Breast epithelium (tissue), 3 donors: ENCODE results near the gene COG2.

ENCODE experiments used
- POLR2A ChIP-seq: fragments of 450-650 bp; IDR thresholded peaks from one replicate; pipeline ENCODE4 v1.6.1; 2016; ENCODE audit warnings: antibody characterized with exemption, mild to moderate bottlenecking, moderate library complexity
- POLR2AphosphoS5 ChIP-seq, 3 donors: sonication (generic); formaldehyde crosslinking; IDR thresholded peaks; one replicate each; pipeline ENCODE4 v1.6.1; 2017; ENCODE audit warnings: antibody characterized with exemption in 3 of 3
- TF ChIP-seq, protein P1 (sequence below), 3 donors: fragments of 450-650 bp; IDR thresholded peaks; one replicate each; pipeline ENCODE4 v1.5.1; 2016 to 2017; ENCODE audit warnings: antibody characterized with exemption in 3 of 3, mild to moderate bottlenecking in 3 of 3, moderate library complexity in 3 of 3

DNA sequence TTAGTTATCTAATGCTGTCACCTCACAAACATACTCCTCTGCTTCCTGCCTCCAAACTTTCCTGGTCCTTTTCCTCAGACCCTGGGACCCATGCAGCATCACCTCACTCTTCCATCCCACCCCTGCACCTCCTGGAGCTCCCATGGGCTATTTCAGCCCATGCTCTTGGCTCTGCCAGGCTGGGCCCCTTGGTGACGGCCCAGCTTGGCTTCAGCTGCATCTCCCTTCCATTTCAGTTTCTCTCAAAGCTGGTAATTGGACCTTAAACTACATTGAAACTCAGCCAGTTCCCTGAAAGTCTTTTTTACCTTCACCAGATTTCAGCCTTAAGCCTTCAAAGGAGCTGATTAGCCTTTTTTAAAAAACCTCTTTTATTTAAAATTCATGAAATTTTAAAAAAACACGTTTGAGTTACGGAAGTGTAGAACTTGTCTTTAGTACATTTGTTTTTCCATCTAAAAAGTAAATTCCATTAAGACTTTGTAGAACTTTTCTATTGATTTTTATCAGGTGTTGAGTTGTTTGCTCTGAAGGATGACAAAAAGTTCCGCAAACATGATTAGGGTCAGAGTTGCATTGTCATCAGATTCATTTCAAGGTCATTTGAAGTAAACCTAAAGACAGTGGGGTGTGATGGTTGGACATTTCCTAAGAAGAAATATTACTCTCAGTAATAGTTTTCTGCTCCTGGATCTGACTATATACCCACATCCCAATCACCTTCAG lies 38.2 kb downstream of the COG2 start:
- no peak for TF ChIP-seq POLR2A
- TF ChIP-seq, protein P1, sequence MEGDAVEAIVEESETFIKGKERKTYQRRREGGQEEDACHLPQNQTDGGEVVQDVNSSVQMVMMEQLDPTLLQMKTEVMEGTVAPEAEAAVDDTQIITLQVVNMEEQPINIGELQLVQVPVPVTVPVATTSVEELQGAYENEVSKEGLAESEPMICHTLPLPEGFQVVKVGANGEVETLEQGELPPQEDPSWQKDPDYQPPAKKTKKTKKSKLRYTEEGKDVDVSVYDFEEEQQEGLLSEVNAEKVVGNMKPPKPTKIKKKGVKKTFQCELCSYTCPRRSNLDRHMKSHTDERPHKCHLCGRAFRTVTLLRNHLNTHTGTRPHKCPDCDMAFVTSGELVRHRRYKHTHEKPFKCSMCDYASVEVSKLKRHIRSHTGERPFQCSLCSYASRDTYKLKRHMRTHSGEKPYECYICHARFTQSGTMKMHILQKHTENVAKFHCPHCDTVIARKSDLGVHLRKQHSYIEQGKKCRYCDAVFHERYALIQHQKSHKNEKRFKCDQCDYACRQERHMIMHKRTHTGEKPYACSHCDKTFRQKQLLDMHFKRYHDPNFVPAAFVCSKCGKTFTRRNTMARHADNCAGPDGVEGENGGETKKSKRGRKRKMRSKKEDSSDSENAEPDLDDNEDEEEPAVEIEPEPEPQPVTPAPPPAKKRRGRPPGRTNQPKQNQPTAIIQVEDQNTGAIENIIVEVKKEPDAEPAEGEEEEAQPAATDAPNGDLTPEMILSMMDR (IDR thresholded peaks at IDR 0.05) = no peak
- no peak for TF ChIP-seq POLR2AphosphoS5 (IDR thresholded peaks at IDR 0.05)
